GM21529 (cell line): ENCODE measurements around the gene VPS8.

Experiments used
- ATAC-seq: cut with Tn5 transposase; IDR thresholded peaks from one replicate; pipeline ENCODE4 v1.9.1; 2021; ENCODE audit not compliant: unreplicated experiment

The VPS8 gene

GRCh38 chr3:184811999-184812661 is at the start of gene VPS8:
Gene VPS8, plus strand, starts transcription at chr3:184812166. Its CDS starts 12,467 bp downstream, at chr3:184824633.
- peak; percentile 91 for ATAC-seq

GRCh38 chr3:184764191-184764590 is 47.8 kb upstream of the VPS8 start:
- no peak for ATAC-seq

GRCh38 chr3:184765047-184765729 is 46.8 kb upstream of the VPS8 start:
- no peak for ATAC-seq

GRCh38 chr3:184765730-184766074 is 46.3 kb upstream of the VPS8 start:
- peak; percentile 76 for ATAC-seq

- no peak for ATAC-seq
Measured at GRCh38 chr3:184766555-184767261, 45.3 kb upstream of the VPS8 start.

GRCh38 chr3:184767377-184767776 is 44.6 kb upstream of the VPS8 start:
- no peak for ATAC-seq

- no peak for ATAC-seq
Measured at GRCh38 chr3:184769382-184770170, 42.4 kb upstream of the VPS8 start.

GRCh38 chr3:184770541-184770940 is 41.4 kb upstream of the VPS8 start:
- no peak for ATAC-seq

- no peak for ATAC-seq
Measured at GRCh38 chr3:184771301-184772127, 40.5 kb upstream of the VPS8 start.

GRCh38 chr3:184772667-184773272 is 39.2 kb upstream of the VPS8 start:
- no peak for ATAC-seq

- ATAC-seq, result no peak
Measured at GRCh38 chr3:184773283-184774186, 38.4 kb upstream of the VPS8 start.

- no peak for ATAC-seq
Measured at GRCh38 chr3:184776916-184777315, 35.0 kb upstream of the VPS8 start.

GRCh38 chr3:184777566-184778356 is 34.2 kb upstream of the VPS8 start:
- peak; percentile 89 for ATAC-seq

GRCh38 chr3:184778426-184779332 is 33.3 kb upstream of the VPS8 start:
- ATAC-seq, result no peak

- ATAC-seq, result no peak
Measured at GRCh38 chr3:184780981-184781515, 30.9 kb upstream of the VPS8 start.

- ATAC-seq, result no peak
Measured at GRCh38 chr3:184781801-184782200, 30.2 kb upstream of the VPS8 start.

GRCh38 chr3:184783319-184783718 is 28.6 kb upstream of the VPS8 start:
- ATAC-seq, result no peak
